Ovary (tissue), 9 donors: ENCODE results near the gene ZNF850. TPM values are rescaled to one million over a fixed set of nuclear protein-coding genes. Genes with fewer than 3 reads are reported as not detected.
A peak's percentile ranks its signal among the peaks of the same experiment; 100 is the strongest.

Source experiments
- DNase-seq, 5 donors: peaks; one replicate each; pipeline ENCODE4 v3.0.0-alpha.2; 2019 to 2020
- H3K27ac ChIP-seq, 2 donors: fragments of 200-600 bp; one replicate each; pipeline versions ENCODE4 v1.5.1 to v1.8.0; 2019 to 2022
- H3K27me3 ChIP-seq: fragments of 200-600 bp; one replicate; pipeline ENCODE4 v1.8.0; 2022
- H3K36me3 ChIP-seq: fragments of 200-600 bp; sonication (generic); one replicate; pipeline ENCODE4 v1.5.1; 2019
- H3K4me1 ChIP-seq: one replicate; pipeline ENCODE4 v1.8.1; 2013; ENCODE audit warnings: mild to moderate bottlenecking, moderate library complexity; ENCODE audit not compliant: insufficient read depth
- H3K4me3 ChIP-seq: fragments of 200-600 bp; sonication (generic); one replicate; pipeline ENCODE4 v1.5.1; 2017
- H3K9me3 ChIP-seq, 2 donors: fragments of 200-600 bp in 1 of 2; sonication (generic) in 1 of 2; one replicate each; pipeline versions ENCODE4 v1.5.1 to v1.8.1; 2013 to 2019; ENCODE audit warnings: mild to moderate bottlenecking in 1 of 2, moderate library complexity in 1 of 2
- CTCF ChIP-seq, 3 donors: fragments of 450-650 bp in 2 of 3; fragments of 200-600 bp in 1 of 3; IDR thresholded peaks; one replicate each; pipeline versions ENCODE4 v1.5.1 to v1.8.0; 2016 to 2022; ENCODE audit warnings: antibody characterized with exemption in 3 of 3, mild to moderate bottlenecking in 1 of 3
- EP300 ChIP-seq: sonication (generic); formaldehyde crosslinking; IDR thresholded peaks from one replicate; pipeline ENCODE4 v1.6.1; 2017; ENCODE audit warnings: antibody characterized with exemption
- POLR2A ChIP-seq: fragments of 450-650 bp; IDR thresholded peaks from one replicate; pipeline ENCODE4 v1.6.1; 2017; ENCODE audit warnings: antibody characterized with exemption, mild to moderate bottlenecking, moderate library complexity
- WGBS, 3 donors: extraction: QIAGEN DNeasy Blood & Tissue Kit in 1 of 3; methylation state at CpG; one replicate each; pipeline versions ENCODE4 v1.1.5 to v1.1.7; 2013 to 2017; 5-methylcytosine and 5-hydroxymethylcytosine counted together
- intact Hi-C, 4 donors: fragments of 100-400 bp; cut with DNase I; formaldehyde crosslinking; loops; one replicate each; pipeline versions ENCODE4 v1.11.0 to v1.15.1; 2022 to 2023
- polyA plus RNA-seq, 2 donors: library from polyadenylated mRNA; stranded (reverse); fragments of 200-250 nt in 1 of 2; fragments of 350-450 nt in 1 of 2; fragmentation: Illumina TruSeq in 1 of 2; extraction: RNeasy Lipid Tissue Mini Kit (QIAGEN cat#74804) in 1 of 2; gene quantifications; one replicate each; pipeline ENCODE4 v1.2.3, GENCODE V29; 2013 to 2014
- total RNA-seq, 7 donors: library from RNA; depleted of rRNA in 2 of 7; stranded (reverse); fragments of >200 nt in 2 of 7; fragmentation: NEBNext Ultra II Directional in 3 of 7; extraction: Animal tissue kit (Norgen Biotek cat#: 25700) in 3 of 7; gene quantifications; one replicate each; pipeline versions ENCODE4 v1.1.0 to v1.2.4, GENCODE V29; 2016 to 2023
- donor health status: DM: no; HTN: no; CAD: no; lungs with moderate emphysema.
- donor health status: DM: no; HTN: no; CAD: no.
- donor health status: Bipolar disorder and iron deficiency.
- donor health status: DM: yes; HTN: yes; CAD: no.
- donor health status: DM: no; HTN: no; CAD: no.
- donor health status: DM: yes; HTN: yes; CAD: no.

Gene ZNF850
- total and polyA plus RNA-seq, 9 donors = 1.1 to 10.1 (median 5.0) TPM

DNA sequence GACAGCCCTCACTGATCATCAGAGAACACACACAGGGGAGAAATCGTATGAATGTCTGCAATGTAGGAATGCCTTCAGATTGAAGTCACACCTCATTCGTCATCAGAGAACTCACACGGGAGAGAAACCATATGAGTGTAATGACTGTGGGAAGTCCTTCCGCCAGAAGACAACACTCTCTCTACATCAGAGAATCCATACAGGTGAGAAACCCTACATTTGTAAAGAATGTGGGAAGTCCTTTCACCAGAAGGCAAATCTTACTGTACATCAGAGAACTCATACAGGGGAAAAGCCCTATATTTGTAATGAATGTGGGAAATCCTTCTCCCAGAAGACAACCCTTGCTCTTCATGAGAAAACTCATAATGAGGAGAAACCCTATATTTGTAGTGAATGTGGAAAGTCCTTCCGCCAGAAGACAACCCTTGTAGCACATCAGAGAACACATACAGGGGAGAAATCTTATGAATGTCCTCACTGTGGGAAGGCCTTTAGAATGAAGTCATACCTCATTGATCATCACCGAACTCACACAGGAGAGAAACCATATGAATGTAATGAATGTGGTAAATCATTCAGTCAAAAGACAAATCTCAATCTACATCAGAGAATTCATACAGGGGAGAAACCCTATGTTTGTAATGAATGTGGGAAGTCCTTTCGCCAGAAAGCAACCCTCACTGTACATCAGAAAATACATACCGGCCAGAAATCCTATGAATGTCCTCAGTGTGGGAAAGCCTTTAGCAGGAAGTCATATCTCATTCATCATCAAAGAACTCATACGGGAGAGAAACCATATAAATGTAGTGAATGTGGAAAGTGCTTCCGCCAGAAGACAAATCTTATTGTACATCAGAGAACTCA, 52.7 kb downstream of the ZNF850 start:
- no peak for DNase-seq
- TF ChIP-seq EP300 (no peak), CTCF (IDR thresholded peaks at IDR 0.05) (no peak), POLR2A (no peak)
- H3K4me1 ChIP-seq = no peaks in the 10 kb centered on the region
- intact Hi-C loops = no loop called here
- no peak overlapping the region for H3K4me3 ChIP-seq
- no peak overlapping the region for H3K27ac ChIP-seq
- 97 to 98% (median 97%) methylated on average over 10 of the region's 10 CpGs for WGBS, 3 donors
- peaks cover 16 to 54% of the 10 kb centered on the region in 2 donors for H3K9me3 ChIP-seq
- no peaks in the 10 kb centered on the region for H3K27me3 ChIP-seq
- no peaks in the 10 kb centered on the region for H3K36me3 ChIP-seq

GRCh38 chr19:36709423-36709822, 63.2 kb downstream of the ZNF850 start:
- no peak for TF ChIP-seq CTCF (IDR thresholded peaks at IDR 0.05)
- TF ChIP-seq EP300 = no peak
- no peak for TF ChIP-seq POLR2A
- intact Hi-C loops = no loop called here
- DNase-seq = no peak
- H3K9me3 ChIP-seq = peaks cover 0 to 59% of the 10 kb centered on the region in 2 donors
- no peak overlapping the region for H3K4me3 ChIP-seq
- no peaks in the 10 kb centered on the region for H3K4me1 ChIP-seq
- 68 to 86% (median 80%) methylated on average over 2 of the region's 2 CpGs for WGBS, 3 donors
- no peaks in the 10 kb centered on the region for H3K36me3 ChIP-seq
- H3K27me3 ChIP-seq = no peaks in the 10 kb centered on the region
- no peak overlapping the region for H3K27ac ChIP-seq

- Histone ChIP-seq H3K4me3 (no peak overlapping the region), H3K27me3 (no peaks in the 10 kb centered on the region), H3K4me1 (no peaks in the 10 kb centered on the region), H3K36me3 (no peaks in the 10 kb centered on the region), H3K9me3 (peaks cover 0 to 46% of the 10 kb centered on the region in 2 donors), H3K27ac (no peak overlapping the region)
- DNase-seq = no peak
- intact Hi-C loops = no loop called here
- 49 to 88% (median 49%) methylated on average over 2 of the region's 2 CpGs for WGBS, 3 donors
- no peak for TF ChIP-seq POLR2A
- TF ChIP-seq EP300 = no peak
- no peak for TF ChIP-seq CTCF (IDR thresholded peaks at IDR 0.05)
These were observed 65.5 kb downstream of the ZNF850 start for GRCh38 chr19:36707134-36707533.

DNA sequence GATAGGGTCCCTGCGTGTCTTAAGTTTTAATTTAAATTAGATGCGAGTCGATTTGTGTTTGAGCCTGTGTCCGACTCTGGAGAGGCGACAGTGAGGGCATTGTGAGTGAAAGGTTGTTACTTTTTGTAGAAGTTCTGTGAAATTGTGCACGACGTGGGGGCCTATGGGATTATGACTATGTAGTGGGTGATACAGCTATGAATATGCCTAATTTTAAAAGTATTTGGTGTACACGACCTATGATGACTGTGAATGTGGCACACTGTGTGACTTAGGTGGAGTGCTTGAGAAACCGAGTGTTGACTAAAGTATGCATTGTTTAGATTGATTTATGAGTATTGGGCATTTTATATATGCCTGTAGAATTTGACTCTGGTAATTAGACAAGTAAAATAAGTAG, 84.5 kb downstream of the ZNF850 start:
- Histone ChIP-seq H3K27ac (peak overlapping the region in 1 of 2 donors; percentile 7), H3K9me3 (peaks cover 0 to 20% of the 10 kb centered on the region in 2 donors), H3K36me3 (no peaks in the 10 kb centered on the region), H3K27me3 (no peaks in the 10 kb centered on the region), H3K4me1 (peaks cover 4% of the 10 kb centered on the region), H3K4me3 (peak overlapping the region; percentile 79)
- TF ChIP-seq CTCF (IDR thresholded peaks at IDR 0.05) (no peak), EP300 (no peak), POLR2A (no peak)
- DNase-seq = no peak
- intact Hi-C loops = no loop called here
- WGBS, 3 donors = 8 to 10% (median 10%) methylated on average over 9 of the region's 9 CpGs
